GM12878 (cell line): ENCODE measurements around the gene UBE2E2. TPM values are rescaled to one million over a fixed set of nuclear protein-coding genes. Genes with fewer than 3 reads are reported as not detected.

Source experiments
- ATAC-seq: fragments of 200-7000 bp; cut with Tn5 transposase; 3 replicates; pipeline ENCODE4 v1.9.1; 2020; ENCODE audit warnings: mild to moderate bottlenecking, moderate library complexity
- BruUV-seq: library from RNA; stranded (reverse); fragments of 400-500 nt; replicated peaks from 2 replicates; lab custom pipeline; 2021; lab: Mats Ljungman, UMichigan
- CTCF ChIA-PET: fragments of 300-600 bp; sonication (Branson Sonifier 250); formaldehyde crosslinking; extraction: SDS; loops from one replicate; lab custom pipeline; 2021; ENCODE audit warnings: inconsistent platforms; lab: Yijun Ruan, JAX
- POLR2A ChIA-PET: fragments of 350-600 bp; formaldehyde crosslinking; extraction: SDS; loops from one replicate; lab custom pipeline; 2021; ENCODE audit warnings: inconsistent platforms; lab: Charles Lee
- RAD21 ChIA-PET: fragments of 300-600 bp; sonication (Branson Sonifier 250); formaldehyde crosslinking; loops from one replicate; lab custom pipeline; 2023; ENCODE audit warnings: antibody characterized with exemption; ENCODE audit not compliant: unreplicated experiment; lab: Charles Lee
- SMC1A ChIA-PET: fragments of 300-600 bp; sonication (Branson Sonifier 250); formaldehyde crosslinking; loops from one replicate; lab custom pipeline; 2023; ENCODE audit not compliant: unreplicated experiment, uncharacterized antibody; lab: Charles Lee
- DNase-seq: peaks from one replicate; pipeline ENCODE4 v3.0.0-alpha.2; 2011; ENCODE audit warnings: low read depth, low spot score
- FAIRE-seq: peaks from 3 replicates; lab custom pipeline; 2011; peaks lifted over from hg19 to GRCh38; lab: Jason Lieb, UNC
- H2AFZ ChIP-seq: 2 replicates; pipeline ENCODE4 v1.6.0; 2011; ENCODE audit warnings: low read depth, low read length, control low read depth; ENCODE audit not compliant: control insufficient read depth
- H3K27ac ChIP-seq: 2 replicates; pipeline ENCODE4 v1.5.1; 2011; ENCODE audit warnings: control low read depth; ENCODE audit not compliant: control insufficient read depth, insufficient read depth
- H3K27me3 ChIP-seq, 2 experiments: replicated peaks in 1 of 2; 2 replicates each; pipeline versions ENCODE4 v1.6.0 to v1.6.1; 2011; ENCODE audit warnings: low read length in 1 of 2; ENCODE audit not compliant: control insufficient read depth in 2 of 2, insufficient read depth in 2 of 2
- H3K36me3 ChIP-seq, 2 experiments: 2 replicates each; pipeline ENCODE4 v1.5.1; 2011; ENCODE audit warnings: low read length in 1 of 2; ENCODE audit not compliant: control insufficient read depth in 2 of 2, insufficient read depth in 2 of 2
- H3K4me1 ChIP-seq: 2 replicates; pipeline ENCODE4 v1.6.1; 2011; ENCODE audit warnings: mild to moderate bottlenecking, low read length, moderate library complexity, mixed read lengths; ENCODE audit not compliant: control insufficient read depth, insufficient read depth
- H3K4me2 ChIP-seq: 2 replicates; pipeline ENCODE4 v1.6.0; 2011; ENCODE audit warnings: control low read depth; ENCODE audit not compliant: control insufficient read depth, insufficient read depth
- H3K4me3 ChIP-seq: fragments of 200-600 bp; sonication (generic); 2 replicates; pipeline ENCODE4 v1.5.1; 2016
- H3K79me2 ChIP-seq: 2 replicates; pipeline ENCODE4 v1.6.0; 2011; ENCODE audit warnings: low read length; ENCODE audit not compliant: control insufficient read depth, insufficient read depth
- H3K9ac ChIP-seq: 2 replicates; pipeline ENCODE4 v1.8.0; 2011; ENCODE audit warnings: low read length, control low read depth, mixed read lengths; ENCODE audit not compliant: control insufficient read depth, insufficient read depth
- H3K9me3 ChIP-seq: replicated peaks from 3 replicates; pipeline ENCODE4 v1.5.1; 2011; ENCODE audit warnings: mild to moderate bottlenecking, low read length; ENCODE audit not compliant: control insufficient read depth, insufficient read depth
- H4K20me1 ChIP-seq: 2 replicates; pipeline ENCODE4 v1.6.0; 2011; ENCODE audit not compliant: control insufficient read depth, insufficient read depth
- BCL3 ChIP-seq: IDR thresholded peaks from 2 replicates; pipeline ENCODE4 v1.6.1; 2011; ENCODE audit warnings: borderline replicate concordance, low read depth, mild to moderate bottlenecking, moderate library complexity, low read length; ENCODE audit not compliant: insufficient read depth, poor library complexity, severe bottlenecking
- MTA2 ChIP-seq: fragments of 450-650 bp; IDR thresholded peaks from 2 replicates; pipeline ENCODE4 v1.6.1; 2016; ENCODE audit warnings: low read depth, mild to moderate bottlenecking, moderate library complexity
- RUNX3 ChIP-seq: IDR thresholded peaks from 2 replicates; pipeline ENCODE4 v1.6.1; 2012; ENCODE audit warnings: low read length, inconsistent platforms
- SIX5 ChIP-seq: IDR thresholded peaks from 2 replicates; pipeline ENCODE4 v1.6.1; 2011; ENCODE audit warnings: mild to moderate bottlenecking, low read depth, low read length, moderate library complexity; ENCODE audit not compliant: severe bottlenecking
- STAT1 ChIP-seq: fragments of 450-650 bp; conservative IDR thresholded peaks from 2 replicates; pipeline ENCODE4 v1.6.1; 2014; ENCODE audit warnings: antibody characterized with exemption, mild to moderate bottlenecking
- SUPT20H ChIP-seq: IDR thresholded peaks from 2 replicates; pipeline ENCODE4 v1.6.1; 2011; ENCODE audit warnings: low read depth, mild to moderate bottlenecking, low read length, moderate library complexity, borderline replicate concordance; ENCODE audit not compliant: control insufficient read depth
- TCF12 ChIP-seq: IDR thresholded peaks from 2 replicates; pipeline ENCODE4 v1.6.1; 2011; ENCODE audit warnings: low read depth, mild to moderate bottlenecking, low read length
- ZNF24 ChIP-seq: fragments of 450-650 bp; IDR thresholded peaks from 2 replicates; pipeline ENCODE4 v1.6.1; 2017; ENCODE audit warnings: antibody characterized with exemption, mild to moderate bottlenecking
- WGBS: methylation state at CpG from one replicate; pipeline ENCODE4 v1.1.6; 2016; ENCODE audit warnings: low lambda C conversion rate; ENCODE audit not compliant: insufficient replicate concordance, insufficient coverage; ENCODE audit errors: missing lambda C conversion rate; 5-methylcytosine and 5-hydroxymethylcytosine counted together
- in situ Hi-C: fragments of 300-500 bp; cut with MboI; formaldehyde crosslinking; loops from 9 replicates; pipeline ENCODE4 v1.14.3; 2018; ENCODE audit warnings: mixed read lengths
- intact Hi-C: fragments of 100-400 bp; cut with micrococcal nuclease; formaldehyde crosslinking; loops from one replicate; pipeline ENCODE4 v1.14.2; 2022; ENCODE audit not compliant: unreplicated experiment
- polyA plus RNA-seq, 11 experiments: library from polyadenylated mRNA; depleted of rRNA in 4 of 11; unstranded in 6 of 11; stranded (reverse) in 5 of 11; fragments of >200 nt; fragmentation: Nextera tagmentation in 4 of 11; fragmentation: Illumina TruSeq in 1 of 11; extraction: Ambion mirVana in 4 of 11; extraction: Trizol in 1 of 11; gene quantifications; 1 replicate in 1 of 11; 2 replicates in 10 of 11; pipeline versions ENCODE4 v1.2.1 to v1.2.3, GENCODE V29; 2011 to 2016; ENCODE audit warnings: inconsistent platforms in 2 of 11, missing spikeins in 2 of 11, low read depth in 1 of 11
- total RNA-seq, 4 experiments: library from RNA; depleted of rRNA in 3 of 4; stranded (reverse); fragments of >200 nt in 3 of 4; fragmentation: Illumina TruSeq in 1 of 4; extraction: Trizol in 1 of 4; gene quantifications; 2 replicates each; pipeline versions ENCODE4 v1.2.1 to v1.2.3, GENCODE V29; 2013 to 2021
- TF ChIP-seq, protein P1 (sequence below): fragments of 450-650 bp; IDR thresholded peaks from 2 replicates; pipeline ENCODE4 v1.6.1; 2018; ENCODE audit warnings: mild to moderate bottlenecking, low read depth, moderate library complexity; ENCODE audit not compliant: partially characterized antibody

Gene UBE2E2
- total and polyA plus RNA-seq, 10 of the 15 experiments (the other 5 are each of a cell fraction or from before 2014, with no cell fraction given): 8.7 to 71.0 (median 36.4) TPM

DNA sequence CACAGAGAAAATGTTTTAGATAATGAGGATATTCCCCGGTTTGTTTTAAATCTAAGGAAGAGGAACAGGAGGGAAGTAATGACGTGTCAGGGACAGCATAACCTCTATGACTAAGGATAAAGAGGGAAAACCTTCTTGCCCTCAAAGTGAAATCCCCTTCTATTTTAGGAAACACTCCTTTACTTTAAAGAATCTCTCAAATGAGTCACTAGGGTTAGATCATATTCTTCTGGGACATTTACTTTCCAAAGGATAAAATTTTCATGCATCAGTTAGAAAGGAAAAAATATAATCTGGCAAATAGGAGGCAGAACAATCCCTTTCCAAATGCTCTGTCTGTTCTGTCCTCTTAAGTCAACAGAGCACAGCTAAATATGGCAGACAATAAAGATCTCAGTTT, 43.2 kb upstream of the UBE2E2 start (continued):
- TF ChIP-seq, protein P1, sequence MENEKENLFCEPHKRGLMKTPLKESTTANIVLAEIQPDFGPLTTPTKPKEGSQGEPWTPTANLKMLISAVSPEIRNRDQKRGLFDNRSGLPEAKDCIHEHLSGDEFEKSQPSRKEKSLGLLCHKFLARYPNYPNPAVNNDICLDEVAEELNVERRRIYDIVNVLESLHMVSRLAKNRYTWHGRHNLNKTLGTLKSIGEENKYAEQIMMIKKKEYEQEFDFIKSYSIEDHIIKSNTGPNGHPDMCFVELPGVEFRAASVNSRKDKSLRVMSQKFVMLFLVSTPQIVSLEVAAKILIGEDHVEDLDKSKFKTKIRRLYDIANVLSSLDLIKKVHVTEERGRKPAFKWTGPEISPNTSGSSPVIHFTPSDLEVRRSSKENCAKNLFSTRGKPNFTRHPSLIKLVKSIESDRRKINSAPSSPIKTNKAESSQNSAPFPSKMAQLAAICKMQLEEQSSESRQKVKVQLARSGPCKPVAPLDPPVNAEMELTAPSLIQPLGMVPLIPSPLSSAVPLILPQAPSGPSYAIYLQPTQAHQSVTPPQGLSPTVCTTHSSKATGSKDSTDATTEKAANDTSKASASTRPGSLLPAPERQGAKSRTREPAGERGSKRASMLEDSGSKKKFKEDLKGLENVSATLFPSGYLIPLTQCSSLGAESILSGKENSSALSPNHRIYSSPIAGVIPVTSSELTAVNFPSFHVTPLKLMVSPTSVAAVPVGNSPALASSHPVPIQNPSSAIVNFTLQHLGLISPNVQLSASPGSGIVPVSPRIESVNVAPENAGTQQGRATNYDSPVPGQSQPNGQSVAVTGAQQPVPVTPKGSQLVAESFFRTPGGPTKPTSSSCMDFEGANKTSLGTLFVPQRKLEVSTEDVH: no peak

DNA sequence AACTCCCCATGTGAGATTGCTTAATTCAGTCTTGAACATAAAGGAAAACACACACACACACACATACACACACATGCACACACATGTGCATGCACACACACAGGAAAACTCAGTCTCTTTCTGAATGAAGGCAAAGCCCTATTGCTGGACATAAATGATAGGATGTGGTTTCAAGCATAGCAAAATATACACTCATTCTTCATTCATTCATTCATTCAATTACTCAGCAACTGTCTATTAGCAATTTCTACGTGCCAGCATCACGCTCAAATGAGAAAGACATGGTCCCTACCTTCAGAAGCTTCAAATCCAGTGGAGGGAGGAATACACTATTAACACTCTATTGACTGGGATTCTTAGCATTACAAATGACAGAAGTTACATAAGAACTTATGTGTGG, 41.8 kb upstream of the UBE2E2 start:
- Histone ChIP-seq H3K79me2 (no peaks in the 10 kb centered on the region), H3K4me3 (no peak overlapping the region), H3K9ac (no peak overlapping the region), H3K36me3 (no peaks in the 10 kb centered on the region), H3K27me3 (no peaks in the 10 kb centered on the region), H3K27ac (peak overlapping the region; percentile 66; the same call in 1 of the 2 replicates), H4K20me1 (no peaks in the 10 kb centered on the region)
- DNase-seq (no peak), ATAC-seq (no peak), FAIRE-seq (no peak)
- in situ Hi-C loops (no loop called here), intact Hi-C loops (loop anchor here (2.0 to 5.0 kb wide), 3 partner anchors 41 to 599 kb away; partner anchors contain the start of gene UBE2E2)
- SMC1A ChIA-PET: interaction anchor here (0.6 to 1.0 kb wide), 5 partner anchors 24 to 293 kb away, joined by 3 read pairs; no protein-coding TSS in a partner anchor
- RAD21 ChIA-PET: no interaction called here
- POLR2A ChIA-PET: no interaction called here
- TF ChIP-seq TCF12: no peak
- TF ChIP-seq STAT1: no peak
- 0 out of 2 replicates have a peak, but pooled peaks have one; percentile 12 for TF ChIP-seq RUNX3
- no peak for TF ChIP-seq SUPT20H
- TF ChIP-seq SIX5: no peak
- TF ChIP-seq MTA2: no peak
- peak; percentile 24 for TF ChIP-seq BCL3
- peak; percentile 80 for TF ChIP-seq ZNF24
- TF ChIP-seq, all 136 proteins: peak for 3
- peaks cover 37% of the 10 kb centered on the region for H3K4me1 ChIP-seq
- WGBS: 57% methylated on average over 2 of the region's 2 CpGs
- no peaks in the 10 kb centered on the region for H3K9me3 ChIP-seq
- H2AFZ ChIP-seq: peak overlapping the region; percentile 56; the same call in 1 of the 2 replicates
- CTCF ChIA-PET: interaction anchor here (0.7 to 1.7 kb wide), 2 partner anchors 29 to 600 kb away, joined by 3 to 5 read pairs; no protein-coding TSS in a partner anchor
- BruUV-seq: no TSS peak
- peak overlapping the region; percentile 84 for H3K4me2 ChIP-seq
